GM18951 (cell line): Measurements from ENCODE around the gene CSRNP3.

Source experiments
- POLR2A ChIP-seq: IDR thresholded peaks from 4 replicates; pipeline ENCODE4 v1.6.1; 2011; ENCODE audit warnings: mild to moderate bottlenecking; ENCODE audit not compliant: insufficient read length, insufficient read depth; ENCODE audit errors: extremely low read depth
- in situ Hi-C: fragments of 300-500 bp; cut with MboI; formaldehyde crosslinking; loops from one replicate; pipeline ENCODE4 v1.12.0; 2022; ENCODE audit warnings: low sequenced_read_pairs, mixed read lengths, inconsistent platforms; ENCODE audit not compliant: unreplicated experiment

The CSRNP3 gene

DNA sequence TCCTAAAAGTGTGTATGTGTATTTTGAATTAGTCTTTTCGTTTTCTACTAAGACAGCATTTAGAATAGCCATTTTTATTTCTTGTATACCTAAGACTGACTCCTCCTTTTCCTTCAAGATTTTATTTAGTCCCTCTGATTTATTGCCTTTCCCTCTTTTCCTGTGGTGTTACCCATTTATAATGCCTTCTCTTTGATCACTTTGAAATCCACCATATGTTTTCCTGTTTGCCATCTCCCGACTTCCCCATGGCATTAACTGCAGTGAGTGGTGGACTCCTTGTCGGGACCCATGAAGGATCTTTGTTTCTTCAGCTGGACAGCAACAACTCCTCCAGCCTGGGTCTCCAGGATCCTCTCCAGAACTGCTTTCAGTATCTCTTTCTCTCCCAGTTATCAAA, 160.7 kb downstream of the CSRNP3 start:
- in situ Hi-C loops: no loop called here
- TF ChIP-seq POLR2A: no peak

GRCh38 chr2:165631089-165631488, 161.6 kb downstream of the CSRNP3 start:
- in situ Hi-C loops: no loop called here

DNA sequence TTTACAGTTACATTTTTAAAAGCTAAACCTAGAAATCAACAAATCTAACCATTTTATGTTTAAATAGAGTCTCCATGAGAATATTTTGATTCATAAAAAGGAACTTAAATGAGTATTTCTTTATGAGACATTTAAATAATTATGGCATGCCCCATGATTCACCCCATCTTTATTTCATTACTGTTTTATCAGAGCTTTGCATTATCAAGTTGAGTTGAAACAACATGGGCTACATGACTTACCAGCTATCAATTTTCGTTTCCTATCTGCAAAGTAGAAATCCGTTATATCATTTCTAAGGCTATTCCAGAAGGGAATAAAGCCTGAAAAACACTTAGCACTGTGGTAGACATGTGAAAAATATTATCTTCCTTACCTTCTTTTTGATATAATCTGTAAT, 163.1 kb downstream of the CSRNP3 start:
- no peak for TF ChIP-seq POLR2A
- in situ Hi-C loops: no loop called here

More at GRCh38 chr2:165631089-165631488, 161.6 kb downstream of the CSRNP3 start:
- no peak for TF ChIP-seq POLR2A

- in situ Hi-C loops: no loop called here
- TF ChIP-seq POLR2A: no peak
Observed at GRCh38 chr2:165633431-165633830, 163.9 kb downstream of the CSRNP3 start.

DNA sequence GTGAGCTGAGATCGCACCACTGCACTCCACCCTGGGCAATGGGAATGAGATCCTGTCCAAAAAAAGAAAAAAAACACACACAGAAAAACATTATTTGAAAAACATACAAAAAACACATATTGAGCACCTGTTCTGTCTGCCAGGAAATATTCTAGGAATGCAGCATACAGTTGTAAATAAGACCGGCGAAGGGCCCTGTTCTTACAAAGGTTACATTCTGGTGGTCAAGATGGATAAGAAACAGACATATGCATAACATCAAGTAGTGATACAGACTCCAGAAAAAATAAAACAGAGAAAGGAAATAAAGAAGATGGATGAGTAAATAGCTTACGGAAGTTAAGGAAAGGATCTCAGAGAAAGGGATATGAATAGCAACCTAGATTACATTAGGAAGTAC, 164.8 kb downstream of the CSRNP3 start:
- in situ Hi-C loops: no loop called here

GRCh38 chr2:165634855-165635254, 165.4 kb downstream of the CSRNP3 start:
- TF ChIP-seq POLR2A: no peak
- in situ Hi-C loops: no loop called here

More for the DNA sequence above, 164.8 kb downstream of the CSRNP3 start:
- no peak for TF ChIP-seq POLR2A

GRCh38 chr2:165635532-165635931, 166.0 kb downstream of the CSRNP3 start:
- no peak for TF ChIP-seq POLR2A
- in situ Hi-C loops: no loop called here

DNA sequence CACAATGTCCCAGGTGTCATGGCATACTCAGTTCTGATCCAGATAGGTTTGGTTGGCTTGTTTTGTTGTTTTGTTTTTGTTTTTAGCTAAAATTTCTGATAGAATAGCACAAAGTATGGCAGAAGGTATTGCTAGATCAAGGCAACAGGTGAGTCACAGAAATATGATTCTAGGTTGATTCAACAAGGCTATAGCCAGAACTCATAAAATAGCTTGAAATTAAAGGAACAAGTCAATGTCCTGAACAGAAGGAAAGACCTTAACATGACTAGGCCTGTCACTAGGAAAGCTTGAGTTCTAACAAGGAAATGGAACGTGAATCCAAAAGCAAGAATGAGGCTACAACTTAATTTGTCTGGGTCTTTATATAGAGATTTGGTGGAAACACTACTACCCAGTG, 167.5 kb downstream of the CSRNP3 start:
- no peak for TF ChIP-seq POLR2A
- in situ Hi-C loops: no loop called here

DNA sequence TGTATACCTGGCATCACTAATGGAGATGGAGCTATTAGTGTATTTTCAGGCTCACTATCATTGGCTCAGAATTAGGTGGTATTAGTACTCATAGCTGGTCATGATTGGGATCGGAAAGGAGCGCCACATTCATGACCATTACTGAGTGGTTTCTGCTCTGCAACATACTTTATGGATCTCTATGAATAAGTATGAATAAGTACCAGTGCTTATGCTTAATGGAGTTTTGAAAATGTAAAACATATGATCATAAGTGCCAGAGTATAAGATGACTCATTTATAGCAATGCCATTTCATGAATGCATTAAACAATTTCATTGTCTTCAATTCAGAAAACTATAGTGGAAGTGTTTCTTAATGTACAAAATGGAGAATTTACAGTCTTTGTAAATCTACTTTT, 167.9 kb downstream of the CSRNP3 start:
- in situ Hi-C loops: no loop called here
- TF ChIP-seq POLR2A: no peak

- TF ChIP-seq POLR2A: no peak
- in situ Hi-C loops: no loop called here
Observed at GRCh38 chr2:165639504-165639903, 170.0 kb downstream of the CSRNP3 start.

- in situ Hi-C loops: no loop called here
- TF ChIP-seq POLR2A: no peak
Observed at GRCh38 chr2:165640247-165640929, 170.9 kb downstream of the CSRNP3 start.

DNA sequence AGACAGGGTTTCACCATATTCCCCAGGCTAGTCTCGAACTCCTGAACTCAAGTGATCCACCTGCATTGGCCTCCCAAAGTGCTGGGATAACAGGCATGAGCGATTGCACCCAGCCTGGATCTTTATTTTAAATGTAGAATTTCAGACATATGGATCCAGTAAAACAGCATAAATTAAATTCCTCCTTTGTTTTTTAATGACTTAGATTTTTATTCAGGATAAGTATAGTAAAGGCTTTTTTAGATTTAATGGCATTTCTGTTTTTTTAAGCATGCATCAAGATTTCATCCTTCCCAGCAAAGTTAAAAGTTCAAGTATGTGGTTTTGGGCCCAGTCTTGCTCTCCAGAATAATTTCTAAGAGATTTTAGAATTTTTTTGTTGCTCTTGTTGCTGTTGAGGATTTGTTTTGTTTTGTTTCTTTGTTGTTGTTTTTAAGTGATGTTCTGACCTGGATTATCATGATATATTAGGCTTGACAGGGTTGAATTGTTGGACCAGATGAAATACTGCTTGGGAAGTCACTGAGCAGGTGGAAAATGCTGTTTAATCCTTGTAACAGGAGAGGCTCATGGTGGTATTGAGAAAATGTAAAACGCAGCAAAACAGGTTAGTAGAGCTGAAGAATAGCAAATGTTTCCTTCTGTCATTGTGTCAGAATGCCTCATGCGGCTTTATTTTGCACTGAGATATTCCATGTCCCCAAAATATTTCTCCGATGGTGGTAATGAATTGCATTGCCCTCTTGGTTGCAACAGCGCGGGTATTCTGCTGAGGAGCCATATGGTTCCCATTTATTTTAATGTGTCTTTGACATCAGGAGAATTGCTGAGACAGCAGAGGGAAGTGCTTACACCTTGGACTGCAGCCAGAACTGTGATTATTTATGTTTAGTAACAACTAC, 176.7 kb downstream of the CSRNP3 start:
- in situ Hi-C loops: no loop called here
- no peak for TF ChIP-seq POLR2A

- in situ Hi-C loops: no loop called here
- no peak for TF ChIP-seq POLR2A
Observed at GRCh38 chr2:165647409-165647808, 177.9 kb downstream of the CSRNP3 start.

GRCh38 chr2:165648801-165649200, 179.3 kb downstream of the CSRNP3 start:
- TF ChIP-seq POLR2A: no peak
- in situ Hi-C loops: no loop called here
